GM12874 (cell line): ENCODE measurements around the gene PLXNA2.

ENCODE experiments used
- TF ChIP-seq, protein P1 (sequence below): IDR thresholded peaks from 2 replicates; pipeline ENCODE4 v1.5.1; 2011; ENCODE audit warnings: low read depth, mild to moderate bottlenecking, control low read depth, low read length, moderate library complexity; ENCODE audit not compliant: insufficient read depth

Gene PLXNA2

DNA sequence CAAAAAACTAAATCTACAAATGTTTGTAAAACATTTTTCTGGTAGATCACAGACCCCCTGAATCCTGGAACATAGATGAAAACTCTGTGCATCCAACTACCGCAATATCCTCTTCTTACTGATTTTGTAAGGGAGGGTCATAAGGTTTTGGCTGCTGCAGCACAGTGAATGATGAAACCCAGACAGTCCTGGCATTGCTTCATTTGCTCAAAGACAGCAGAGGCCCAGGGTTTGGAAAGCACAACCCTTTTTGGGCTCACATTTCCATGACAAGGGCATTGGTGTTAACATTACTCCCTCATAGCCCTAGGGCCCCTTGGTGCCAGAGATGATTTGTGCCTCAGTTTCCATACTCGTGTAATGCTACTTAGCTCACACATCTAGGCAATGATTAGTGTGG is 51.2 kb downstream of the PLXNA2 start:
- TF ChIP-seq, protein P1, sequence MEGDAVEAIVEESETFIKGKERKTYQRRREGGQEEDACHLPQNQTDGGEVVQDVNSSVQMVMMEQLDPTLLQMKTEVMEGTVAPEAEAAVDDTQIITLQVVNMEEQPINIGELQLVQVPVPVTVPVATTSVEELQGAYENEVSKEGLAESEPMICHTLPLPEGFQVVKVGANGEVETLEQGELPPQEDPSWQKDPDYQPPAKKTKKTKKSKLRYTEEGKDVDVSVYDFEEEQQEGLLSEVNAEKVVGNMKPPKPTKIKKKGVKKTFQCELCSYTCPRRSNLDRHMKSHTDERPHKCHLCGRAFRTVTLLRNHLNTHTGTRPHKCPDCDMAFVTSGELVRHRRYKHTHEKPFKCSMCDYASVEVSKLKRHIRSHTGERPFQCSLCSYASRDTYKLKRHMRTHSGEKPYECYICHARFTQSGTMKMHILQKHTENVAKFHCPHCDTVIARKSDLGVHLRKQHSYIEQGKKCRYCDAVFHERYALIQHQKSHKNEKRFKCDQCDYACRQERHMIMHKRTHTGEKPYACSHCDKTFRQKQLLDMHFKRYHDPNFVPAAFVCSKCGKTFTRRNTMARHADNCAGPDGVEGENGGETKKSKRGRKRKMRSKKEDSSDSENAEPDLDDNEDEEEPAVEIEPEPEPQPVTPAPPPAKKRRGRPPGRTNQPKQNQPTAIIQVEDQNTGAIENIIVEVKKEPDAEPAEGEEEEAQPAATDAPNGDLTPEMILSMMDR: no peak

DNA sequence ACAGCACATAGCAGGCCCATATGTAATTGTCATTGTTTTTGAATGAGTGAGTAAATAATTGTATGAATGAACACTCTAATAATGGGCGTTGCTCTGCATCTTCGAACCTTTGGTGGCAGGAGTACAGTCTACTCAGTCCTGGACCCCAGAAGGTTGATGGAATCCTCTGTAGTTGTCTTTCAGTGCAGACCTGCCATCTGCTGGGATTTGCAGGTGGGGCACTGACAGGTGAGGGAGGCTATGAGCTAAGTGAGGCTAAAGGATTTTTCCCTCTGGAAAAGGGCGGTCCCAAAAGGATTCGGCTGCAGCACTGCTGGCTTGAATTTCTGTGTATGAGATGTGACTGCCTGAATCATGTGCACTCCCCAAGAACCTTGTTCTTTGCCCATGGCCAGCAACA is 53.4 kb downstream of the PLXNA2 start:
- TF ChIP-seq, protein P1: no peak

DNA sequence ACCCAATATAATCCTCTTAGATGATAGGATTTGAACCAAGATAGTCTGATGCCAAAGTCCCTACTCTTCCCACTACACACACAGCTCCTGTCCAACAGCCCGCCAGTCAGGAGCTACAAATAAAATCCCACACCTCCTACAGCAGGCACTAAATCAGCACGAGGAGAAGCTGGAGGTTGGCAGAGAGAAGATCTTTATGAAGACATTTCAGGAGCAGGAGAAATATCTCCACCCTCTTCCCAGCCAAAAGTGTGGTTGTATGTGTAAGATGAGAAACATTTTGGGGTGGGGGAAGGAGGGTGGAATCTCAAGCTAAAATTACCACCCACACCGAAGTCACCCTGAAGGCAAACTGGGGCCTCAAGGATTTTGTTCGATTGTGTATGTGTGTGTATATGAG is 54.5 kb downstream of the PLXNA2 start:
- TF ChIP-seq, protein P1: no peak

DNA sequence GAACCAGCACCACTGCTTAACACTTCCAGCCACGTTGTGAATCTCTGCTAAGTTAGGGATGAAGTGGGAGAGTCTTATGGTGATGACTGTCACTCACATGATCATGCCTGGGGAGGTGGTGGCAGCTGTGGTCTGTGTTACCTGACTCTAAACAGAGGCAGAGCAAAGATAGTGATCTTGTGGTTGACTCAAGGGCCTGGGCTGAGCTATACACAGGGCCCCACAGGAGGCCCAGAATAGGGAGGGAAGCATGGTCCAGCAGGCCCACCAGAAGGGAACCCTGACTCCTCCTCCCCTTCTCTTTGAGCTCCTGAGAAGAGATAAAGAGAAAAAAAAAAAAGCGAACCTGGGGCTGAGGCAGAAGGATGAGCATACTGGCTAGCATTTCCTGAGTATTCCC is 55.0 kb downstream of the PLXNA2 start:
- TF ChIP-seq, protein P1: no peak

DNA sequence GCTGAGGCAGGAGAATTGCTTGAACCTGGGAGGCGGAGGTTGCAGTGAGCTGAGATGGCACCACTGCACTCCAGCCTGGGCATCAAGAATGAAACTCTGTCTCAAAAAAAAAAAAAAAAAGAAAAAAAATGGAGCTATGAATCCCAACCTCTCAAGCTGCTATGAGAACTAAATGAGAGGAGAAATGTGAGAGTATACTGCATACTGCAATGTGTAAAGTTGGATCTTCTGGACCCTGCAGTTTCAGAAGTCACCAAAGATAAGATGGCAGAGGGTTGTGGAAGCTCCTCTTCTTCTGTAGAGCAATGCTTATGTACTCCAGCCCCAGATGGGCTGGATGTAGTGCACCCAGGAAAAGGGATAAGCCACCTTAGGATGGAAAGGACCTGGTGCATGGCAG is 55.6 kb downstream of the PLXNA2 start:
- TF ChIP-seq, protein P1: no peak

DNA sequence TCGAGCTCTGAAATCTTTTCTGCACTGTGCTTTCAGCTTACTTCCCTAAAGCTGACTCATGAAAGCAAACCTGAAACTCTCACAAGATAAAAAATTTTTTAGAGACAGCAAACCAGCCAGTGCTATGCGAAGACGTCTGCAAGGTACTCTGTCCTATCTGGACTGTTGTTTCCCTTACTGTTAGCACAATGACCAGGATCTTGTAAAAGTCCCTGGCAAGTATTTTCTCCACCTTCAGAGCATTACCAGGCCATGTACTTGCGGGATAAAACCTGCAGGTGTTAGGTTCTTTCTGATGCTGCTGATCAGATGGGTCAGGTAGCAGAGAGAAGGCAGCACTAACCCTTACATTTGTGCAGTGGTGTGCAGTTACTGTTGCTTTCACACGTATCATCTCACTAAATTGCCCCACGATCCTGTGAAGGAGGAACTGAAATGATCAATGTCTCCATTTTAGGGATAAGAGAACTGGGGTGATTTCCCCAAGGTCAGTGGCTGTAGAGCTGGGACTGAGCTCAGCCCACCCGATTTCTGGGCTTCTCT is 56.6 kb downstream of the PLXNA2 start:
- TF ChIP-seq, protein P1: no peak

DNA sequence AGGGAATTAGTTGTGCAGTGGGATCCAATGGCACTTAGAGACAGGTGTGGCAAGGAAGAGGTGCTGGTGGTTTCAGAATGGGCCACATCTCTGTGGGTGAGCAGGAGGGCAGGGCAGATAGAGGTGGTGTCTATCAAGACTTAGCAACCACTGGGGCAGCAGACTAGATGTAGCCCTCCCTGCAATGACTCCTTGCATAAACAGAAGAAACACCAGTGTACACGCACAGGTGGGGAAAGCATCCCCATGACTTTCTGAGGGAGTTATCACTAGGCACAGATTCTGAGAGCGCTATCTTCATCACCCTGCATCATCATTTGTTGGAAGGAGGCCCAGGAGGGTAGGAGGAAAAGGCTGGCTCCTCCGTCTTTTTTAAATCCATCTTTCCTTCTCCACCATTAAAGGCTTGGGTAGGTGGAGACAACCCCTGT is 58.4 kb downstream of the PLXNA2 start:
- TF ChIP-seq, protein P1: no peak
